NCI-H2196 (cell line): ENCODE results near the gene RCAN2.
A peak's percentile ranks its signal among the peaks of the same experiment; 100 is the strongest.

ENCODE experiments used
- DNase-seq: peaks from one replicate; lab custom pipeline; 2025; ENCODE audit not compliant: unreplicated experiment; lab: John Stamatoyannopoulos, UW

Gene RCAN2

GRCh38 chr6:46262928-46263706 is 228.1 kb downstream of the RCAN2 start:
- no peak for DNase-seq

- no peak for DNase-seq
These were observed 233.0 kb downstream of the RCAN2 start for GRCh38 chr6:46258249-46258648.

DNA sequence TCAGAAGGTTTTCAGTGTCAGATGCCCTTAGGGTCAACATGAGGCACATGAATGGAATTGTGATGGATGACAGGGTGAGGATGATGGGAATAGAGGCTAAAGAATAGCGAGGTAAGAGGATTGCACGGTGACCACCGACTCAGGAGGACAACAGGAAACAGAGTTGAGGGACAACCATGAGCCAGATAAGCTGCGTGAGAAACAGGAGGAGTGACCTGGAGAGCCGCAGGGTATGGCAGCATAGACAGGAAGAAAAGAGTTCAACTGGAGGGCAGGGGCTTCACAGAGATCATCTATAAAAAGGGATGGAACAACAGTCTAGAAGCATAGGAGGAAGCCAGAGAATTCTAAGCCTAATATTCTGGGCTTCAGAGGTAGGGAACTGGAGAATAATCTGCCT is 235.7 kb downstream of the RCAN2 start:
- DNase-seq: no peak

GRCh38 chr6:46254946-46255345 is 236.3 kb downstream of the RCAN2 start:
- no peak for DNase-seq

DNA sequence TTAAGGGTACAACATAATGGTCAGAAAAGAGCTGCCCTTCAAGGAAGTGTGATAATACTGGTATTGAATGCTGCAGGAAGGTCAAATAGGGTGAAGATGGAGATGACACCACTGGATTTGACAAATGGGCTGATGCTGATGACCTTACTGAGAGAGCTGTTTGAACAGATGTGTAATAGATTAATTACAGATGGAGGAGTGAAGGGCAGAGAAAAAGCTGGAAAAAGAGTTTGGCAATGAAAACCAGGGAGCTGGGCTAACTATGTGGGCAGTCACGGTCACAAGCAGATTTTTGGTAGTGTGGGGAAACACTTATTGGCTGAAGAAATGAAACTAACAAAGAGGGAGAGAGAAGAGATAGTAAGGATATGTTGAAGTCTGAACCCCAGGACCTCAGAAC is 236.9 kb downstream of the RCAN2 start:
- DNase-seq: no peak

DNA sequence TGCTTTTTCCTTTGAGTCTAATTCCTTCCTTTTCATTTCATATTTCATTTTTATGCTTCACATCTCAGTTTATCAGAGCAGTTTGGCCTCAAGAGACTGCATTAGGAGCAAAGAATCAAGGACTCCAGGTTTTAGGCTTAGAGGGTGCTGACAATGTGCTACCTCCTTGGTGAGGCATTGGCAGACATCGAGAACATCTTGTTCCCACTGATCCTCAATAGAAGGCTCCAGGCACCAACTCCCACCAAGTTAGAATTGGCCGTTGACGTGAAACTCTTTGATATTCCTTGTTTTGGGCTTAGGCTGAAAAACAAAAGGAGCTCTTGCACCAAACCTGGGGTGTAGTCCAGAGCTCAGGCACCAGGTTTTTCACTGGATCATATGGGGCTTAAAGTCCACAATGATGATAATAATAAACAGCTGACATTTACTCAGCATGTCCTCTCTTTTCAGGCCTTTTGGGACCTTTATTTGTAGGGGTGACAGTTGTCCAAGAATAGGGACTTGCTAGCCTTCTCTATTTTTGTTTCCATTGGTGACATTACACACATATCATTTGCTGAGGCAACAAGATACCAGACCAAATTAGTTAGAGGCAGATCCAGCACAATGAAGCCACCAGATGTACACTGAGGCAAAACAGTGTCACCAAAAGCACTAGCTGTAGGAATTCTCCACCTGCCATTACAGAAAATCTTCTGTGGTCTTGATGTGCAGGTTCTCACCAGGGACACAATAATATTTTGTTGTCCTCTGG is 239.5 kb downstream of the RCAN2 start:
- no peak for DNase-seq

GRCh38 chr6:46248143-46248542 is 243.1 kb downstream of the RCAN2 start:
- DNase-seq: no peak

DNA sequence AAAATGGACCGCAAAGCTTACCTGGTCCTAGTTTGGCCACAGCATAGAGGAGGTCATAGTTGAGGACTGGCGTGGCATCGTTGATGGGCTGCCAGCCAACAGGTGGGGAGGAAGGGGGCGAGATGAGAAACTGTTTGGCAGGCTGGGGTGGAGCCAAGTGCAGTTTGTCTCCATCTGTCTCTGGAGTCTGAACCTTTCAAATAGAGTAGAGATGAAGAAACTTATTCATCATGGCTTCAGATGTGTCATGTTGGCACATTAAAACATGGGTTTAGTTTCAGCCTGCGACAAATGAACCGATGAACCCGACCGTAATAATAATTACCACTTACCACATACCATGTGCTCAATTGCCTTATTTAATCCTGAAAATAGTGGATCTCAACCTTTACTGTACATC is 244.5 kb downstream of the RCAN2 start:
- no peak for DNase-seq

GRCh38 chr6:46246081-46246480 is 245.2 kb downstream of the RCAN2 start:
- DNase-seq: no peak

GRCh38 chr6:46244670-46245069 is 246.6 kb downstream of the RCAN2 start:
- no peak for DNase-seq

DNA sequence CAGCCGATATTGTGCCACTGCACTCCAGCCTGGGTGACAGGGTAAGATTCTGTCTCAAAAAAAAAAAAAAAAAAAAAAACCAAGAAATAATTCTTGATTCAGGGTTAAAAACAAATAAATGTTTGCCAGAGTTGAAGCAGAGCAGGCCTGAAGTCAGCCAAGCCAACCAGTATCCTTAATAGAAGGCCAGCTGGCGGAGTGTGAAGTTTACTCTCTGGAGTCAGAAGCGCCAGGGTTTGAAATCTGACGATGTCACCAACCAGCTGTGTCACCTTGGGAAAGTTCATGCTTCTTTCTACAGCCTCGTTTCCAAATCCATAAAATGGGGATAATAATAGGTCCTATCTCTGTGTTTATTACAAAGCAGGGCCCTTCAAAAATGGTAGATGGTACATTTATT is 247.5 kb downstream of the RCAN2 start:
- DNase-seq: no peak

- no peak for DNase-seq
These were observed 248.3 kb downstream of the RCAN2 start for GRCh38 chr6:46242921-46243320.

GRCh38 chr6:46240866-46241565 is 250.2 kb downstream of the RCAN2 start:
- DNase-seq: no peak

GRCh38 chr6:46236752-46237151 is 254.5 kb downstream of the RCAN2 start:
- DNase-seq: no peak

GRCh38 chr6:46235242-46235641 is 256.0 kb downstream of the RCAN2 start:
- DNase-seq: no peak

DNA sequence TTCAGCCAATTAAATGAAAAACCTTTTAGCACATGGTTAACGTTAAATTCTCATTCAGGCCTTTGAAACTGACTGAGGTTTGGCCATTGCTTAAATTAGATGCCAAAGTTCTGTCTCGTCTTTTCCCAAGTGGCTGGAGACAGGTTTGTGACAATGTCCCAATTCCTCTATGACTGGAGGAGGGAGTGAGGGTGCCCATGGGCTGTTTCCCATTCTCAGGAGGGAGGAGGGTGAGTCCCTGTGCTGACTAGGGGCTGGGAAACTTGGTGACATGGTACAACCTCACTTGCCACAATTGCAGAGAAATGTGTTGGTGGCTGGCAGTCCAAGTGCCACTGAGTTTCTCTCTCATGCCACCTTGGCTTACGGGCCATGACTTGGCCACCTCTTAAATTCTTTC is 256.5 kb downstream of the RCAN2 start:
- no peak for DNase-seq

GRCh38 chr6:46234156-46234556 is 257.1 kb downstream of the RCAN2 start:
- DNase-seq: no peak

DNA sequence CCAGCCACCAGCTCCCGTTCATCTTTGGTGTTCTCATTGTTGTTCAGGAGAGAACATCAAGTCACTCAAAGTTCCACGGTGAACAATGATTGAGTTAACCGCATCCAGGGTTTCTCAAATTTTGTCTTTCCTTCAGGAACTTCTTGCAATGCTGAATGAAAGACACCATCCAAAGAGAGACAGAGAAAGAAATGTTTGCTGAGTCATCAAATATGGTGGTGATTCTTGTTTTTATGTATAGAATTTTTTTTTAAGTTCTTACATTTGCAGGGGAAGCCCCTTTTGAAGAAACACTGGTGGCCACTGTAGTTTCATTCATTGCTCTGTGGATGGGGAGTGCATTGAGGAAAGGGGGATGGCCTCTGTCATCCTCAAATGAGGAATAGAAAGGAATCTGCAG is 258.1 kb downstream of the RCAN2 start:
- DNase-seq: no peak

GRCh38 chr6:46222286-46222685 is 269.0 kb downstream of the RCAN2 start:
- DNase-seq: no peak

DNA sequence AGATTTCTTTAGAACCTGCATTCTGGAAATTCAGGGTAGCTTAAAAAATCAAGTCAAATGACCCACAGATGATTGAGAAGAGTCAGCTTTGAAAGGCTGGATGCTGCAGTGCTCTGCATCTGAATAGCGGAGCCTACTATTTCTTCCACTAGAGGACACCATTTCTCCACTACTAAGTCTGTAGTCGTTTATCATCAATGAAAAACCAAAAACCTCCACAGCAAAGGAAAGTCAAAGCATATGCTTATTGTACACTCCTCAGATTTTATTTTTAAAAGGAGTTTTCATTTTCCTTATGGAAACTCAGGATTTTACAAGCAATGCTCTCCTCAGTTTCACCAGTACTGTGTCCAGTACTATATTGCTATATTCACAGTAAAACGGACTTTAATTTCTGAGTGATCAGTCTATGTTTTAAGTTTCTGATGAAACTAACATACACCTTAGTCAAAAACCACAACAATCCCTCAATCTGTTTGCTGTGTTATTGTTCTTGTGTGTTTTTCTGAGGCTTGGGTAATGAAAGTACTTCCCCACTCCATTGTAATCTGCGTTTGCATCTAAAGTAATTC is 269.9 kb downstream of the RCAN2 start:
- DNase-seq: peak; percentile 23

DNA sequence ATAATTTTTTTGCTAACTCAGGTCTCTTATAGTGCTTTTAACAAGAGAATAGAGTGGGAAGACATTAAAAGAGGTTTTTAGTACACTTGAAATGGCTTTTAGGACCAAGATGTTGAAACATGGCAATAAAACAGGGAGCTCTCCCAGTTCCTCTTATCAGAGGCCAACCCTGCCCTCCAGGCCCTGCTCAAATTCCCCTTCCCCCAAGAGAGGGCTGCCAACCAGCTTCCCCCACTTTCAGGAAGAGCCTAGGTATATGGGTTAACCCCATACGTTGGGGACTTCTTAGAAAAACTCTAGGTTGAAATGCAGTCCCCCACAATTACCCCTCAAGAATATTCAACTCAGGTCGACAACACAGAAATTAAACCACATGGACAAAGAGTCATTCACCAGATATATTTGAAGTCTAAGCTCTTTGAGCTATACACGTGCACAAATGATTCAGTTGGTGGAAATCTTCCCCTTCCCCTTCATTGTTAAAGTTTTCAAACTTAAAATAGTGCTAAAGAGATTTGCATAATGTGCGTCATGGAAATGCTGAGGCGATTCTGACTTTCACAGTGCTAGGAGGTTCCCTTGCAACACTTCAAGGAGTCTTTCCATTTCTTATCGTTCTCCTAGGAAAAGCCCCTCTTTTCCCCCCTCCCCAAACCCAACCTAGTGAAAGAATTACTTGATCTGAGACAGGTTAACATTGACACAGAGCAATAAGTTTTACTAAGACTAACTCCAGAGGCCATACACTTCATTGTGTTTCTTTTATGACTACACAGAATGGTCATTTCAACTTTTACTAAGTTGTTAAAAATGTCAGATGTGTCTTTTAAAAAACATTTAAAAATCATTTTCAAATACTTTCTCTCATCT is 270.7 kb downstream of the RCAN2 start:
- no peak for DNase-seq
